Stimulated activated memory B cell treated with anti-CD40 and anti-IgM and Interleukin-4, amounts not matched to agents 10 μg/mL and 1 μg/mL and 100 μg/mL, for 72 hours (primary cell): Measurements from ENCODE around the gene NFATC2.

Source experiments
- ATAC-seq: fragments of 150-1000 bp; cut with Tn5 transposase; 2 replicates; pipeline ENCODE4 v1.10.0; 2021
- H3K27ac Mint-ChIP-seq: one replicate; pipeline ENCODE4 v1.8.0; 2022; ENCODE audit warnings: mild to moderate bottlenecking, mixed read lengths
- H3K27me3 Mint-ChIP-seq: one replicate; pipeline ENCODE4 v1.8.0; 2022; ENCODE audit warnings: mixed read lengths
- H3K36me3 Mint-ChIP-seq: one replicate; pipeline ENCODE4 v1.8.0; 2022; ENCODE audit warnings: mixed read lengths
- H3K4me1 Mint-ChIP-seq: one replicate; pipeline ENCODE4 v1.8.0; 2022; ENCODE audit warnings: mixed read lengths
- H3K4me3 Mint-ChIP-seq: one replicate; pipeline ENCODE4 v1.8.0; 2022; ENCODE audit warnings: mild to moderate bottlenecking, moderate library complexity, mixed read lengths
- H3K9me3 Mint-ChIP-seq: one replicate; pipeline ENCODE4 v1.8.0; 2022; ENCODE audit warnings: mixed read lengths

Gene NFATC2

GRCh38 chr20:51505566-51505965, 37.0 kb downstream of the NFATC2 start:
- Mint-ChIP-seq H3K27me3 (no peaks in the 10 kb centered on the region), H3K27ac (no peak overlapping the region), H3K9me3 (no peaks in the 10 kb centered on the region), H3K4me1 (peaks cover 59% of the 10 kb centered on the region), H3K36me3 (peaks cover 71% of the 10 kb centered on the region), H3K4me3 (no peak overlapping the region)
- no peak for ATAC-seq

GRCh38 chr20:51503376-51503775, 39.1 kb downstream of the NFATC2 start:
- H3K4me3 Mint-ChIP-seq = no peak overlapping the region
- H3K36me3 Mint-ChIP-seq = peaks cover 63% of the 10 kb centered on the region
- no peak overlapping the region for H3K27ac Mint-ChIP-seq
- H3K9me3 Mint-ChIP-seq = peaks cover 3% of the 10 kb centered on the region
- peaks cover 56% of the 10 kb centered on the region for H3K4me1 Mint-ChIP-seq
- no peaks in the 10 kb centered on the region for H3K27me3 Mint-ChIP-seq
- ATAC-seq = no peak

GRCh38 chr20:51500936-51501335, 41.6 kb downstream of the NFATC2 start:
- Mint-ChIP-seq H3K9me3 (peaks cover 3% of the 10 kb centered on the region), H3K27ac (peak overlapping the region; percentile 25), H3K4me3 (no peak overlapping the region), H3K4me1 (peaks cover 70% of the 10 kb centered on the region), H3K27me3 (no peaks in the 10 kb centered on the region), H3K36me3 (peaks cover 50% of the 10 kb centered on the region)
- peak; percentile 65 for ATAC-seq

GRCh38 chr20:51500311-51500710, 42.2 kb downstream of the NFATC2 start:
- peaks cover 76% of the 10 kb centered on the region for H3K4me1 Mint-ChIP-seq
- peaks cover 44% of the 10 kb centered on the region for H3K36me3 Mint-ChIP-seq
- peaks cover 3% of the 10 kb centered on the region for H3K9me3 Mint-ChIP-seq
- H3K27ac Mint-ChIP-seq = peak overlapping the region; percentile 77
- no peaks in the 10 kb centered on the region for H3K27me3 Mint-ChIP-seq
- no peak overlapping the region for H3K4me3 Mint-ChIP-seq
- peak; percentile 85 for ATAC-seq

GRCh38 chr20:51498765-51499540, 43.6 kb downstream of the NFATC2 start:
- peaks cover 3% of the 10 kb centered on the region for H3K9me3 Mint-ChIP-seq
- H3K27me3 Mint-ChIP-seq = no peaks in the 10 kb centered on the region
- H3K4me3 Mint-ChIP-seq = no peak overlapping the region
- H3K36me3 Mint-ChIP-seq = peaks cover 34% of the 10 kb centered on the region
- peaks cover 78% of the 10 kb centered on the region for H3K4me1 Mint-ChIP-seq
- H3K27ac Mint-ChIP-seq = peak overlapping the region; percentile 77
- no peak for ATAC-seq

- Mint-ChIP-seq H3K27me3 (no peaks in the 10 kb centered on the region), H3K36me3 (peaks cover 38% of the 10 kb centered on the region)
- peak; percentile 76 for ATAC-seq
Observed at GRCh38 chr20:51497542-51498467, 44.7 kb downstream of the NFATC2 start.

GRCh38 chr20:51496964-51497363, 45.6 kb downstream of the NFATC2 start:
- Mint-ChIP-seq H3K4me3 (peak overlapping the region; percentile 63), H3K9me3 (peaks cover 3% of the 10 kb centered on the region), H3K4me1 (peaks cover 86% of the 10 kb centered on the region), H3K27me3 (no peaks in the 10 kb centered on the region), H3K36me3 (peaks cover 40% of the 10 kb centered on the region), H3K27ac (peak overlapping the region; percentile 77)
- no peak for ATAC-seq

More at GRCh38 chr20:51497542-51498467, 44.7 kb downstream of the NFATC2 start:
- H3K4me1 Mint-ChIP-seq = peaks cover 84% of the 10 kb centered on the region
- peak overlapping the region; percentile 63 for H3K4me3 Mint-ChIP-seq
- H3K27ac Mint-ChIP-seq = peak overlapping the region; percentile 77
- peaks cover 3% of the 10 kb centered on the region for H3K9me3 Mint-ChIP-seq

GRCh38 chr20:51495921-51496545, 46.5 kb downstream of the NFATC2 start:
- no peaks in the 10 kb centered on the region for H3K27me3 Mint-ChIP-seq
- peaks cover 45% of the 10 kb centered on the region for H3K36me3 Mint-ChIP-seq
- no peak for ATAC-seq
- no peak overlapping the region for H3K4me3 Mint-ChIP-seq
- peaks cover 3% of the 10 kb centered on the region for H3K9me3 Mint-ChIP-seq
- H3K27ac Mint-ChIP-seq = peak overlapping the region; percentile 77
- H3K4me1 Mint-ChIP-seq = peaks cover 80% of the 10 kb centered on the region

GRCh38 chr20:51495291-51495690, 47.2 kb downstream of the NFATC2 start:
- peaks cover 83% of the 10 kb centered on the region for H3K4me1 Mint-ChIP-seq
- H3K36me3 Mint-ChIP-seq = peaks cover 52% of the 10 kb centered on the region
- H3K4me3 Mint-ChIP-seq = no peak overlapping the region
- H3K9me3 Mint-ChIP-seq = peaks cover 3% of the 10 kb centered on the region
- ATAC-seq = no peak
- H3K27me3 Mint-ChIP-seq = no peaks in the 10 kb centered on the region
- peak overlapping the region; percentile 77 for H3K27ac Mint-ChIP-seq

- H3K36me3 Mint-ChIP-seq = peaks cover 59% of the 10 kb centered on the region
- H3K4me1 Mint-ChIP-seq = peaks cover 82% of the 10 kb centered on the region
- no peak for ATAC-seq
- peaks cover 3% of the 10 kb centered on the region for H3K9me3 Mint-ChIP-seq
- peak overlapping the region; percentile 9 for H3K4me3 Mint-ChIP-seq
- no peaks in the 10 kb centered on the region for H3K27me3 Mint-ChIP-seq
- H3K27ac Mint-ChIP-seq = peak overlapping the region; percentile 77
Observed at GRCh38 chr20:51494241-51495110, 48.0 kb downstream of the NFATC2 start.

- Mint-ChIP-seq H3K4me3 (no peak overlapping the region), H3K36me3 (peaks cover 59% of the 10 kb centered on the region), H3K9me3 (no peaks in the 10 kb centered on the region), H3K4me1 (peaks cover 77% of the 10 kb centered on the region), H3K27me3 (no peaks in the 10 kb centered on the region), H3K27ac (no peak overlapping the region)
- no peak for ATAC-seq
Observed at GRCh38 chr20:51493346-51493791, 49.1 kb downstream of the NFATC2 start.

GRCh38 chr20:51492167-51493092, 50.1 kb downstream of the NFATC2 start:
- H3K9me3 Mint-ChIP-seq = no peaks in the 10 kb centered on the region
- no peak overlapping the region for H3K4me3 Mint-ChIP-seq
- peaks cover 75% of the 10 kb centered on the region for H3K4me1 Mint-ChIP-seq
- no peaks in the 10 kb centered on the region for H3K27me3 Mint-ChIP-seq
- no peak overlapping the region for H3K27ac Mint-ChIP-seq
- peaks cover 60% of the 10 kb centered on the region for H3K36me3 Mint-ChIP-seq
- no peak for ATAC-seq

GRCh38 chr20:51491393-51491792, 51.1 kb downstream of the NFATC2 start:
- Mint-ChIP-seq H3K4me1 (peaks cover 72% of the 10 kb centered on the region), H3K9me3 (no peaks in the 10 kb centered on the region), H3K36me3 (peaks cover 61% of the 10 kb centered on the region), H3K4me3 (no peak overlapping the region), H3K27ac (no peak overlapping the region), H3K27me3 (no peaks in the 10 kb centered on the region)
- no peak for ATAC-seq
